Gastroesophageal sphincter (tissue), 4 donors: ENCODE measurements around the gene NEK3. TPM values are rescaled to one million over a fixed set of nuclear protein-coding genes. Genes with fewer than 3 reads are reported as not detected.
"Not testable (repeated sequence)": the region's sequence is repeated elsewhere in the genome, so short reads cannot be mapped to it uniquely, and the experiment has no call there.

Source experiments
- ATAC-seq: fragments of 150-250 bp; one replicate; pipeline ENCODE4 v1.9.1; 2016; ENCODE audit warnings: mild to moderate bottlenecking, moderate library complexity
- H3K27ac ChIP-seq, 4 donors: fragments of 200-600 bp; sonication (generic) in 3 of 4; 1 replicate in 3 of 4; 2 replicates in 1 of 4; pipeline ENCODE4 v1.5.1; 2016 to 2019
- H3K27me3 ChIP-seq: fragments of 200-600 bp; sonication (generic); one replicate; pipeline ENCODE4 v1.5.1; 2019
- H3K36me3 ChIP-seq, 2 donors: fragments of 200-600 bp; sonication (generic); one replicate each; pipeline ENCODE4 v1.5.1; 2019; ENCODE audit warnings: control low read depth in 1 of 2
- H3K4me1 ChIP-seq, 3 donors: fragments of 200-600 bp; sonication (generic); 1 replicate in 2 of 3; 2 replicates in 1 of 3; pipeline ENCODE4 v1.5.1; 2016 to 2019; ENCODE audit warnings: control low read depth in 2 of 3
- H3K4me3 ChIP-seq, 2 donors: fragments of 200-600 bp; sonication (generic); one replicate each; pipeline ENCODE4 v1.5.1; 2019; ENCODE audit warnings: mild to moderate bottlenecking in 1 of 2, moderate library complexity in 1 of 2
- H3K9me3 ChIP-seq, 3 donors: fragments of 200-600 bp; sonication (generic); one replicate each; pipeline ENCODE4 v1.5.1; 2017 to 2019; ENCODE audit warnings: control low read depth in 2 of 3
- EP300 ChIP-seq: sonication (generic); formaldehyde crosslinking; IDR thresholded peaks from one replicate; pipeline ENCODE4 v1.6.1; 2017; ENCODE audit warnings: antibody characterized with exemption, mild to moderate bottlenecking
- POLR2A ChIP-seq, 2 donors: fragments of 450-650 bp; IDR thresholded peaks; one replicate each; pipeline ENCODE4 v1.6.1; 2017; ENCODE audit warnings: antibody characterized with exemption in 2 of 2, mild to moderate bottlenecking in 2 of 2, moderate library complexity in 1 of 2
- WGBS, 2 donors: methylation state at CpG; one replicate each; pipeline ENCODE4 v1.1.5; 2018; ENCODE audit warnings: low coverage in 1 of 2; 5-methylcytosine and 5-hydroxymethylcytosine counted together
- total RNA-seq, 4 donors: library from RNA; depleted of rRNA; stranded (reverse); fragments of >200 nt; gene quantifications; one replicate each; pipeline ENCODE4 v1.1.0, GENCODE V29; 2016
- TF ChIP-seq, protein P1 (sequence below), 4 experiments: fragments of 200-600 bp in 2 of 4; fragments of 450-650 bp in 2 of 4; sonication (generic) in 1 of 4; IDR thresholded peaks; one replicate each; pipeline ENCODE4 v1.5.1; 2017 to 2019; ENCODE audit warnings: antibody characterized with exemption in 4 of 4, mild to moderate bottlenecking in 2 of 4, moderate library complexity in 2 of 4

Gene NEK3, protein sequence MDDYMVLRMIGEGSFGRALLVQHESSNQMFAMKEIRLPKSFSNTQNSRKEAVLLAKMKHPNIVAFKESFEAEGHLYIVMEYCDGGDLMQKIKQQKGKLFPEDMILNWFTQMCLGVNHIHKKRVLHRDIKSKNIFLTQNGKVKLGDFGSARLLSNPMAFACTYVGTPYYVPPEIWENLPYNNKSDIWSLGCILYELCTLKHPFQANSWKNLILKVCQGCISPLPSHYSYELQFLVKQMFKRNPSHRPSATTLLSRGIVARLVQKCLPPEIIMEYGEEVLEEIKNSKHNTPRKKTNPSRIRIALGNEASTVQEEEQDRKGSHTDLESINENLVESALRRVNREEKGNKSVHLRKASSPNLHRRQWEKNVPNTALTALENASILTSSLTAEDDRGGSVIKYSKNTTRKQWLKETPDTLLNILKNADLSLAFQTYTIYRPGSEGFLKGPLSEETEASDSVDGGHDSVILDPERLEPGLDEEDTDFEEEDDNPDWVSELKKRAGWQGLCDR
- 10 to 100 TPM in 2 of 4 donors, 1 to 10 TPM in 2; 7.0 to 13.5 (median 10.5) TPM for total RNA-seq

DNA sequence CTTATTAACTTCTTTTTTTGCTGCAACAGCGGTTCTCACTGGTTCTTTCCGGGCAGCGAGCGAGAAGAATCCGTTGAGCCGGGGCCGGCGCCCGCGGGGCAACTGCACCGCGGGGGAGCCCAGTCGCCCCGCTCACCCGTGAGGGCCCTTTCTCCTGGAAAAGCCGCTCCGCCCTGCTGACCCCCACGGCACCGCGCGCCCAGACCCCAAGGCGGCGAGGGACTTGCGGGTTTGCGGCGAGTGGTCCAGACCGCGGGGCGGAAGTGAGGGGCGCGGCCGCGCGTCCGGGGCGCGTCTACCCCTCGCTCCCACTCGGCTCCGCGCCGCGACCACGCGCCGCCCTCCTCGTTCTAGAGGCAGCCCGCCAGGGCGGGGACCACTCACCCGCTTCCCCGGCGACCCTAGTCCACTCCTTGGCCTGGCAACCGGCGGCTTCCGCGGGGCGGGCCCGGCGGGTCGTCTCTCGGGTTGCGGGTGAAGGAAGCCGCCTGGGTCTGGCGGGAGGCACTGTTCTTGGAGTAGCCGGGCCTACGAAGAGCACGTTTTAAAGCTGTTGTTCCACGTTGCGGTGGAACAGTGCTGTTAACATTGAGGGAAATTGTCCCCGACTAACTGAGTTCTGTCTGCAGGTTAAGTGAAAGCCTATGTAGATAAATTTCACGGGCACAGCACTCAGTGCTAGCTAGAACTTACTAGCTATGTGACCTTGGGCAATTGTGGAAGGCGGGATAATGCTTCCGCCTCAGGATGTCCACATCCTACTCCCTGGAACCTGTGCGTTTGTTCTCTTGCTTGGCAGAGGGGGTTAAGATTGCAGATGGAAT, at the start of gene NEK3:
NEK3 (minus strand) TSS at position 439 of the 824 bp plus-strand sequence. CDS start 3,406 bp downstream, outside the sequence.
- H3K4me3 ChIP-seq: peak within 1 kb of the TSS; percentile 74 to 97
- H3K27ac ChIP-seq: peak within 1 kb of the TSS; percentile 31 to 89 (median 88)
- peaks cover 0 to 35% (median 0%) of the 10 kb centered on the region in 3 donors for H3K4me1 ChIP-seq
- H3K9me3 ChIP-seq: no peaks in the 10 kb centered on the region
- H3K27me3 ChIP-seq: no peaks in the 10 kb centered on the region
- TF ChIP-seq, protein P1, sequence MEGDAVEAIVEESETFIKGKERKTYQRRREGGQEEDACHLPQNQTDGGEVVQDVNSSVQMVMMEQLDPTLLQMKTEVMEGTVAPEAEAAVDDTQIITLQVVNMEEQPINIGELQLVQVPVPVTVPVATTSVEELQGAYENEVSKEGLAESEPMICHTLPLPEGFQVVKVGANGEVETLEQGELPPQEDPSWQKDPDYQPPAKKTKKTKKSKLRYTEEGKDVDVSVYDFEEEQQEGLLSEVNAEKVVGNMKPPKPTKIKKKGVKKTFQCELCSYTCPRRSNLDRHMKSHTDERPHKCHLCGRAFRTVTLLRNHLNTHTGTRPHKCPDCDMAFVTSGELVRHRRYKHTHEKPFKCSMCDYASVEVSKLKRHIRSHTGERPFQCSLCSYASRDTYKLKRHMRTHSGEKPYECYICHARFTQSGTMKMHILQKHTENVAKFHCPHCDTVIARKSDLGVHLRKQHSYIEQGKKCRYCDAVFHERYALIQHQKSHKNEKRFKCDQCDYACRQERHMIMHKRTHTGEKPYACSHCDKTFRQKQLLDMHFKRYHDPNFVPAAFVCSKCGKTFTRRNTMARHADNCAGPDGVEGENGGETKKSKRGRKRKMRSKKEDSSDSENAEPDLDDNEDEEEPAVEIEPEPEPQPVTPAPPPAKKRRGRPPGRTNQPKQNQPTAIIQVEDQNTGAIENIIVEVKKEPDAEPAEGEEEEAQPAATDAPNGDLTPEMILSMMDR (IDR thresholded peaks at IDR 0.05): no peak
- TF ChIP-seq EP300 (no peak), POLR2A (IDR thresholded peaks at IDR 0.05) (peak; percentile 25 to 29)
- 48 to 66% methylated on average over 3 to 4 of the region's 74 CpGs for WGBS, 2 donors
- H3K36me3 ChIP-seq: peaks cover 0 to 12% of the 10 kb centered on the region in 2 donors
- peak; percentile 90 for ATAC-seq

DNA sequence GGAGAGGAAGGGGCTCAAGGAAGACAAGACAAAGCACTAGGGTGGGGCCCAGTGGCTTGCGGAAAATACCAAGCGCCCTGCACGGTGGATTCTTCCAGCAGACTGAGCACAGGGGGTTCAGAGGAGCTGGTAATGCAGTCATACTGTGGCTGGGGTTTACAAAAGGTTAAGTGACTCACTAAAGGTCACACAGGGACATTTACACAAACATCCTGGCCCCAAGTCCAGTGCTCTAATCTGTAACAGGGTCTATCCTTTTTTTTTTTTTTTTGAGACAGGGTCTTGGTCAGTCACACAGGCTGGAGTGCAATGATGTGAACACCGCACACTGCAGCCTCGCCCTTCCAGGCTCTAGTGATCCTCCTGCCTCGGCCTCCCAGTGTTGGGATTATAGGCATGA, 49.0 kb upstream of the NEK3 start:
- ATAC-seq, H3K36me3 ChIP-seq, H3K4me3 ChIP-seq, H3K27me3 ChIP-seq, H3K4me1 ChIP-seq, H3K27ac ChIP-seq, H3K9me3 ChIP-seq: not testable (repeated sequence)
- 71% methylated on average over 6 of the region's 6 CpGs; no CpG with 5 or more reads in 1 of the 2 donors for WGBS, 2 donors

DNA sequence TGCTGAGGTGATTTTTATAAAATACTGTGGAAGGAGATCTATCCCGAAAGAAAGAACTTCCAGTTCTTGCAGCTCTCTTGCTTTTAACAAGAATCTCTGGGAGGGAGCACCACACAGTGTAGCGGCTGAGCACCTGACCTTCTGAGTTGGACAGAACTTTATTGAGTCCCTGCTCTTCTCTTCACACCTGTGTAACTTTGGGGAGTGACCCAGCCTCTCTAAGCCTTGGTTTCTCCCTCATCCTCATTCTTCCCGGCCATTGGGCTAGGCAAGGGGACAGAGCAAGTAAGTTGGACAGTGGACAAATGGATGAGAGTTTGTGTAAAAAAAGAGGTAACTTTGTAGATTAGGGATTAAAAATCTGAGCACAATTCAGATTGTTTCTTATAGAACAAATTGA, 48.5 kb upstream of the NEK3 start:
- not testable (repeated sequence) for H3K9me3 ChIP-seq, H3K27me3 ChIP-seq, ATAC-seq, H3K4me3 ChIP-seq, H3K27ac ChIP-seq, H3K4me1 ChIP-seq, H3K36me3 ChIP-seq
- 89% methylated on average over 2 of the region's 3 CpGs; no CpG with 5 or more reads in 1 of the 2 donors for WGBS, 2 donors

DNA sequence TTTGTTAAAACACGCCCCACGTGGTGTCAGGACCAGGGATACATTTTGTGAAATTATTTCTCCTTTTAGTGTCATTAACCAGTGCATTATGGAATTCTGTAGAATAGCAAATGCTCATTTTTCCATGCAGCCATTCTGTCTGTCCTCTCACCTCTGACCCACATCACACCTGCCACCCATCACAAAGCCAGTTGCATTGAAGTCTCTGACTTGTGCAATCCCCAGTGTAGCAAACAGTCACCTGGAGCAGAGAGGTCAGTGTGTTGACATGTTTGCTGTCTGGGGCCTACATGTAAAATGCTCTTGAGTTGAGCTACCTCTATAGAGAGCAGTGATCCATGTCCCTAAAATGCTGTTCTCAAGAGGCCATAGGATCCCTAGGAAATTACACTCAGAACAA, 47.9 kb upstream of the NEK3 start:
- ATAC-seq, H3K4me3 ChIP-seq, H3K9me3 ChIP-seq, H3K4me1 ChIP-seq, H3K36me3 ChIP-seq, H3K27ac ChIP-seq, H3K27me3 ChIP-seq: not testable (repeated sequence)
- WGBS, 2 donors: no CpG with 5 or more reads among the region's 2 CpGs

DNA sequence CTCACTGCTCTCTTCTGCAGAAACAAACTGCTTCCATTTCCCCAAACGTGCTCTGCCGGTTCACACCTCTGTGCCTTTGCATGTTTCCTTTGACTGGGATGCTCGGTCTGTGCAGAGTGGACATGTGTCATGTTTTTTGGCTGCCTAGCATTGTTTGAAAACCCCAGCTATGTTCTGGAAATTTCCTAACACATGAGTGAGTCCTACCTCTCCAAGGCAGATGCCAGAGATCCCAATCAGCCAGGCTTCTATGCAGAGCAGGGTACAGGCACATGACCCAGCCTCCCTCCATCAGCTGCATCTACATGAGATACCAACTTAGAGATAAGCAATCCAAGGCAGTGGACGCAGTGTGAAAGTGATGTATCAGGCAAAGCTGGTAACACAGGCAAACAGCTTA, 45.1 kb upstream of the NEK3 start:
- not testable (repeated sequence) for H3K27ac ChIP-seq, ATAC-seq, H3K4me3 ChIP-seq, H3K36me3 ChIP-seq, H3K4me1 ChIP-seq, H3K27me3 ChIP-seq, H3K9me3 ChIP-seq
- WGBS, 2 donors: 58 to 70% methylated on average over 3 to 4 of the region's 4 CpGs

DNA sequence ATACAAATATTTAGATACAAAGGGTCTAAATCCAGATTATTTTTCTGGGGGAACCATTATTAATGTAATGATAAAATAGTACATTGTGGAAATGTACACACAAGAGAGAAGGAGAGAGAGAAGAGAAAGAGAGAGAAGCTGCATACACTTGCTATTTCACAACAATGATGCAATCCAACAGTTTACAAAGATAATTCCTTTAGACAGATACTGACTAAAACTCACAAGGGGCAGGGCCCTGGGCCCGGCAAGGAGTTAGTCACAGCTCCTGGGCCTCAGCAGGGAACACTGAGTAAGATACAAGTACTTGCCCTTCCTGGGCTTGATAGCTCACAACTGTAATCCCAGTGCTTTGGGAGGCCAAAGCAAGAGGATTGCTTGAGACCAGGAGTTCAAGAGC, 44.5 kb upstream of the NEK3 start:
- 0 to 17% methylated on average over 1 of the region's 1 CpG for WGBS, 2 donors
- H3K4me1 ChIP-seq, H3K27me3 ChIP-seq, H3K36me3 ChIP-seq, H3K27ac ChIP-seq, H3K4me3 ChIP-seq, H3K9me3 ChIP-seq: not testable (repeated sequence)
- ATAC-seq: peak; percentile 91

DNA sequence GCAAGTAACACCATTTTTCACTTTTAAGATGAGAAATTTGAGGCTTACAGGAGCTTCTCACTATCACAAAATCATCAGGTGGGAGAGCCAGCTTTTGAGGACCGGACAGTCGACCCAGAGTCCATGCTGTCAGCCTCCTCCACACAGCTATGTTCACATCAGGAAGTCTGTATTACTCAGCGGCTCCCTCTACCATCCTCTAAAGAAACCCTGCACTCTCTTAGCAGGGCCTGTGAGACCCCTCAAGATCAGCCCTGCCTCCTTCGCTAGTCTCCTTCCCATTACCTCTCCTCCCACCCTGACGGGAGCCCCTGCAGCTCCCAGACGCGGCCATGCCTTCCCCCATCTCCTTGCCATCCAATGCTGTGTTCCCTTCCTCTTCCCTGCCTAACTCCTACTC, 43.1 kb upstream of the NEK3 start:
- H3K4me1 ChIP-seq, H3K9me3 ChIP-seq, H3K36me3 ChIP-seq, H3K27me3 ChIP-seq, ATAC-seq, H3K4me3 ChIP-seq, H3K27ac ChIP-seq: not testable (repeated sequence)
- WGBS, 2 donors: 41 to 44% methylated on average over 6 to 7 of the region's 7 CpGs
